Anterior cingulate cortex (tissue), 58 donors: Measurements from ENCODE around the gene OR4D2.
"Not testable (repeated sequence)": the region's sequence is repeated elsewhere in the genome, so short reads cannot be mapped to it uniquely, and the experiment has no call there.

Experiments
- DNase-seq, 58 donors: peaks; one replicate each; lab custom pipeline; 2025; lab: John Stamatoyannopoulos, UW

Gene OR4D2

GRCh38 chr17:58166682-58167081, at the start of gene OR4D2:
TSS of gene OR4D2 (plus strand) at chr17:58166982. CDS start at chr17:58169656, 2,674 bp downstream.
- no peak for DNase-seq

- no peak for DNase-seq
These were observed 49.4 kb upstream of the OR4D2 start for GRCh38 chr17:58117382-58117781.

GRCh38 chr17:58119491-58119890, 47.3 kb upstream of the OR4D2 start:
- DNase-seq = no peak

- DNase-seq = no peak
These were observed 46.5 kb upstream of the OR4D2 start for GRCh38 chr17:58120195-58120822.

GRCh38 chr17:58121925-58122324, 44.9 kb upstream of the OR4D2 start:
- peak in 11 of 58 donors; percentile 0 to 20 (median 4) for DNase-seq

- DNase-seq = no peak
These were observed 38.9 kb upstream of the OR4D2 start for GRCh38 chr17:58127846-58128245.

GRCh38 chr17:58132697-58133096, 34.1 kb upstream of the OR4D2 start:
- not testable (repeated sequence) for DNase-seq

- DNase-seq = no peak
These were observed 30.0 kb upstream of the OR4D2 start for GRCh38 chr17:58136669-58137279.

- DNase-seq = no peak
These were observed 25.3 kb upstream of the OR4D2 start for GRCh38 chr17:58141505-58141904.

- DNase-seq = not testable (repeated sequence)
These were observed 23.4 kb upstream of the OR4D2 start for GRCh38 chr17:58143335-58143734.

- no peak for DNase-seq
These were observed 22.0 kb upstream of the OR4D2 start for GRCh38 chr17:58144801-58145200.

GRCh38 chr17:58147930-58148434, 18.8 kb upstream of the OR4D2 start, which contains the start of gene OR4D1:
TSS of gene OR4D1 (plus strand) at chr17:58148384. CDS start at chr17:58155154, 6,770 bp downstream.
- no peak for DNase-seq

GRCh38 chr17:58148609-58149008, 18.2 kb upstream of the OR4D2 start:
- no peak for DNase-seq

- no peak for DNase-seq
These were observed 16.4 kb upstream of the OR4D2 start for GRCh38 chr17:58150394-58150793.

- DNase-seq = no peak
These were observed 13.7 kb upstream of the OR4D2 start for GRCh38 chr17:58153046-58153445.

GRCh38 chr17:58153671-58154070, 13.1 kb upstream of the OR4D2 start:
- no peak for DNase-seq

GRCh38 chr17:58156839-58157803, 9.7 kb upstream of the OR4D2 start:
- peak in 27 of 58 donors; percentile 2 to 61 (median 13) for DNase-seq

- no peak for DNase-seq
These were observed 8.6 kb upstream of the OR4D2 start for GRCh38 chr17:58158181-58158580.

GRCh38 chr17:58161566-58161965, 5.2 kb upstream of the OR4D2 start:
- no peak for DNase-seq

- no peak for DNase-seq
These were observed 801 bp upstream of the OR4D2 start for GRCh38 chr17:58165981-58166380.

GRCh38 chr17:58170622-58171021, 3.8 kb downstream of the OR4D2 start:
- no peak for DNase-seq
